ENCODE measurements around the gene CCDC12. TPM values are rescaled to one million over a fixed set of nuclear protein-coding genes. Genes with fewer than 3 reads are reported as not detected.

The CCDC12 gene
- total RNA-seq, 4 donors from 2014 or later = 55.5 to 87.5 (median 67.5) TPM

DNA sequence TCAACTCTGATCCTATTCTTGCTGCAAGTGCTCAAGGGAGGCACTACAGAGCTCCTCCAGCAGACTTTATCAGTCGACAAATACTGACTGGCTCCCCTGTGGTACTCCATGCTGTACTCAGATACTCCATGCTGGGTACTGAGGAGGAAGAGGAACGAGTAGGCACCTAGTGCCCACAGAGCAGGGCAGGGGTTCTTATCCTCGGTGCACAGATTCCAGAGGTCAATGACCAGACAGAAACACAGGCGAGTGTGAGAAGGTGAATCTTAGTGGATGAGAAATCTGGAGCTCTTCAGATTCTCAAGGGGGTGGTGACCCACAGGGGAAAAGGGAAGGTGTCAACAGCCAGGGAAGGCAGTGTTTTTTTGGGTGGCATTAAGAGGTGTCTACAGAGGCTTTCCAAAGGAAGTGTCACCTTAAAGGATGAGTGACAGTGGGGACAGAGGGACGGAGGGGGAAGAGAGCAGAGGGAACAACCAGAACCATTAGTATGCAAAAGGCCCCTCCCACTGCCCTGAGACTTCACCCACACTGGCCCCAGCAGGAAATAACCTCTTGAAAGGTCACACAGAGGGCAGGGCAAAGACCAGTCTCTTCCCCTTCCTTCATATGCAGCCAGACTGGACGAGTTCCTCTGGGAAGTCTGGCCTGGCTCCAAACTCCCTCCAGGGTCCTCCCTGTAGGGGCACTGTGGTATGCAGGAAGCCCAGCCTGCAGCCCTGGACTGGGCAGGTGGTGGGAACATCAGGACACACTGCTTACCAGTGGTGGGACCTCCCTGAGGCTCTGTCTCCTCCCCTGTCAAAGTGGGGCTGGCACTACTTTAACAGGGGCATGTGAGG, 27.5 kb downstream of the CCDC12 start:
- Histone ChIP-seq H3K4me1 (peaks cover 62 to 98% (median 87%) of the 10 kb centered on the region in 3 donors), H3K27ac (peak overlapping the region; percentile 88 to 96 (median 93)), H3K36me3 (peaks cover 0 to 4% (median 0%) of the 10 kb centered on the region in 3 donors), H3K9me3 (no peaks in the 10 kb centered on the region), H3K27me3 (no peaks in the 10 kb centered on the region), H3K4me3 (no peak overlapping the region)
- WGBS, 2 donors = 19 to 24% methylated on average over 3 of the region's 6 CpGs
- intact Hi-C loops (cut with DNase I) = no loop called here
- no peak for DNase-seq
- TF ChIP-seq, protein P1, sequence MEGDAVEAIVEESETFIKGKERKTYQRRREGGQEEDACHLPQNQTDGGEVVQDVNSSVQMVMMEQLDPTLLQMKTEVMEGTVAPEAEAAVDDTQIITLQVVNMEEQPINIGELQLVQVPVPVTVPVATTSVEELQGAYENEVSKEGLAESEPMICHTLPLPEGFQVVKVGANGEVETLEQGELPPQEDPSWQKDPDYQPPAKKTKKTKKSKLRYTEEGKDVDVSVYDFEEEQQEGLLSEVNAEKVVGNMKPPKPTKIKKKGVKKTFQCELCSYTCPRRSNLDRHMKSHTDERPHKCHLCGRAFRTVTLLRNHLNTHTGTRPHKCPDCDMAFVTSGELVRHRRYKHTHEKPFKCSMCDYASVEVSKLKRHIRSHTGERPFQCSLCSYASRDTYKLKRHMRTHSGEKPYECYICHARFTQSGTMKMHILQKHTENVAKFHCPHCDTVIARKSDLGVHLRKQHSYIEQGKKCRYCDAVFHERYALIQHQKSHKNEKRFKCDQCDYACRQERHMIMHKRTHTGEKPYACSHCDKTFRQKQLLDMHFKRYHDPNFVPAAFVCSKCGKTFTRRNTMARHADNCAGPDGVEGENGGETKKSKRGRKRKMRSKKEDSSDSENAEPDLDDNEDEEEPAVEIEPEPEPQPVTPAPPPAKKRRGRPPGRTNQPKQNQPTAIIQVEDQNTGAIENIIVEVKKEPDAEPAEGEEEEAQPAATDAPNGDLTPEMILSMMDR (IDR thresholded peaks at IDR 0.05) = no peak
- no peak for TF ChIP-seq POLR2A (IDR thresholded peaks at IDR 0.05)

DNA sequence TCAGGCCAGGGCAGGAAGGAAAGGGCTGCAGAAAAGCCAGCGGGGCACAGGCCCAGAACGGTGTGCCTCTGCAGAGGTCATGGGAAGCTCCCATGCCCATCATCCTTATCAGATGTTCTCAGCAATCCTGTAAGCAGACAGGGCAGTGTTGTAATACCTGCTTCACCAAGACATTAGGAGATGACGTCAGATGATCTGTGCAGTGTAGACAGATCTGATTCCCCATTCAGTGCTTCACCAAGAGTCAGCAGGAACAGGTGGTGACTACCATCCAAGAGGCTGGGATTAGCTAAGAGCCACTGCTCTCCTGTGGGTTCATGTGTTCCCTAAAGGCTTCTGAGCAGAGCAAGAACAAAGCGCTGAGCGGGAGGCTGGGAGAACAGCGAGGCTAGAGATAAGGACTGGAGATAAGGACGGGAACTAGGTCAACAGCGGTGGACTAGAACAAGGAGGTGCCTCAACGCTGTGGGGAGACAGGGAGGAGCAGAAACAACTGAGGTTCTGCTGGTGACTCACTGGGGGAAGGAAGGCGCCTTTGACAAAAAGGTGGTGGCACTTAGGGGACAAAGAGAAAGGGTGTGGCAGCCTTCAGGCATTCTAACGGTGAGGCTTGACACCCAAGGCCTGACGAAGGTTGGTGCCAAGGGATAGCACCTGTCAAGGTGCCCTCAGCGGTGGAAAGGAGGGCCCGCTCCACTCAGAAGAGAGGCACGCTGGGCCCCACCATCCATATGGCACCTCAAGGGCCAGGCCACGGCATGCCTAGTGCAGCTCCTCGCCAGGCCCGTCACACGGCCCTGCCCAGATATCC, 28.4 kb downstream of the CCDC12 start:
- H3K4me3 ChIP-seq = peak overlapping the region in 1 of 4 donors; percentile 7
- peaks cover 64 to 98% (median 89%) of the 10 kb centered on the region in 3 donors for H3K4me1 ChIP-seq
- H3K27ac ChIP-seq = peak overlapping the region; percentile 88 to 96 (median 93)
- 33 to 40% methylated on average over 14 to 15 of the region's 19 CpGs for WGBS, 2 donors
- peak in 1 of 4 donors; percentile 27 for TF ChIP-seq POLR2A (IDR thresholded peaks at IDR 0.05)
- TF ChIP-seq, protein P1 (IDR thresholded peaks at IDR 0.05) = no peak
- no peak for DNase-seq
- H3K27me3 ChIP-seq = no peaks in the 10 kb centered on the region
- no peaks in the 10 kb centered on the region for H3K9me3 ChIP-seq
- intact Hi-C loops (cut with DNase I) = no loop called here
- peaks cover 0 to 4% (median 0%) of the 10 kb centered on the region in 3 donors for H3K36me3 ChIP-seq

DNA sequence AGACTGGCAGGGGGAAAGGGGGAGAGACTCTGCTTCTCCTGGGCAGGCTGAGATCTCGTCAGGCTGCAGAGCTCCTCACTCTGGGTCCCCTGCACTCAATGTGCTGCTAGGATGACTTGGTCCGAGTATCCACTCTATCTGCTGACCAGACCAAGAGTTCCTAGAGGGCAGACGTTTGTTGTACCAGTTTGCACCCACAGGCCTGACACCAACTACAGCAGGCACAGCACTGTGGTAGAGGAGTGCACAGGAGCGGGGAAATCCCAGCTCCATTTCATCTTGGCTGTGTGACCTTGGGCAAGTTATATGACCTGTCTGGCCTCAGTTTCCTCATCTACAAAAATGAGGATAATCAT, 29.0 kb downstream of the CCDC12 start:
- no peak for TF ChIP-seq POLR2A (IDR thresholded peaks at IDR 0.05)
- TF ChIP-seq, protein P1 (IDR thresholded peaks at IDR 0.05) = no peak
- no peaks in the 10 kb centered on the region for H3K9me3 ChIP-seq
- peak overlapping the region; percentile 88 to 96 (median 93) for H3K27ac ChIP-seq
- H3K4me1 ChIP-seq = peaks cover 71 to 98% (median 91%) of the 10 kb centered on the region in 3 donors
- H3K36me3 ChIP-seq = peaks cover 0 to 7% (median 0%) of the 10 kb centered on the region in 3 donors
- intact Hi-C loops (cut with DNase I) = no loop called here
- H3K4me3 ChIP-seq = peak overlapping the region in 1 of 4 donors; percentile 7
- 60 to 72% methylated on average over 1 to 4 of the region's 4 CpGs for WGBS, 2 donors
- DNase-seq = no peak
- H3K27me3 ChIP-seq = no peaks in the 10 kb centered on the region

DNA sequence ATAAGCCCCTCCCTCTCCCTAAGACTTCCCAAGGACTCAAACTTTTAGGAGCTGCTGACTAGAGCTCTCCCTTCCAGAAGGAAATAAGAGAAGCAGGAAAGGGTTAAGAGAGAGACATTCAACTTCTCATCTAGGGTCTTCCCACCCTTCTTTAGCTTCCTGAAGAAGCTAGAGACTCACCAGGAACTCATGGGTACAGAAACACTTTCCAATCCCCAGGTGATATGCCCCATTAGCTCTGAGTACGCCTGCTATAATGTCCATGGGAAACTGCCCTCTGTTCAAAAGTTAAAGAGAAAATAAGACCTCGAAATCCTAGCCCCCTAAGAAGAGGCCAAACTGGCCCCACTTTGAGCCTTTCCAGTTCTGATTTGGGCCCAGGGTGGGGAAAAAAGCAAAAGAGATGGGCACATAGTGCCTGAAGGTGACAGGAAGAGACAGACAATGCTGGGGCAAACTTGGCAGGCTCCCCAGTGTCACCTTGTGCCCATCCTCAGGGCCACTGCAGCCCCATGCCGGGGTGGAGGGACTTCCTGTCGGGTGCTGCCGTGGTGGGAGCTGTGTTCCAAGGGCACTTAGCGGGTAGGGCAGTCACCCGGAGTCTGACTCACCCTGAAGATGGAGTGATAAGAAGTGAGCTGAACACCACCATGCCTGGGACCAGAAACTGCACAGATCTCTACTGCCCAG, 29.5 kb downstream of the CCDC12 start:
- H3K4me3 ChIP-seq = no peak overlapping the region
- TF ChIP-seq, protein P1 (IDR thresholded peaks at IDR 0.05) = no peak
- TF ChIP-seq POLR2A (IDR thresholded peaks at IDR 0.05) = no peak
- no peaks in the 10 kb centered on the region for H3K27me3 ChIP-seq
- no peak for DNase-seq
- peaks cover 0 to 11% (median 0%) of the 10 kb centered on the region in 3 donors for H3K36me3 ChIP-seq
- WGBS, 2 donors = 29 to 50% methylated on average over 2 of the region's 7 CpGs
- no peaks in the 10 kb centered on the region for H3K9me3 ChIP-seq
- peaks cover 76 to 98% (median 92%) of the 10 kb centered on the region in 3 donors for H3K4me1 ChIP-seq
- H3K27ac ChIP-seq = peak overlapping the region; percentile 88 to 96 (median 93)
- intact Hi-C loops (cut with DNase I) = no loop called here
